Measurements from ENCODE around the gene EFNA5.

GRCh38 chr5:107338335-107338734 is 332.4 kb downstream of the EFNA5 start:
- TF ChIP-seq POLR2A (IDR thresholded peaks at IDR 0.05), result no peak
- TF ChIP-seq CTCF (IDR thresholded peaks at IDR 0.05), result no peak
- no peak for TF ChIP-seq POLR2AphosphoS5 (IDR thresholded peaks at IDR 0.05)

All from gastroesophageal sphincter (tissue), 3 donors.